Stimulated activated CD8-positive, alpha-beta memory T cell treated with anti-CD3 and anti-CD28 coated beads, Interleukin-15, amount 100 ng/mL, for 48 hours (primary cell): ENCODE measurements around the gene VPS13D.

ENCODE experiments used
- DNase-seq, 2 donors: peaks; one replicate each; pipeline ENCODE4 v3.0.0-alpha.2; 2020; ENCODE audit warnings: low read depth in 2 of 2

Gene VPS13D

DNA sequence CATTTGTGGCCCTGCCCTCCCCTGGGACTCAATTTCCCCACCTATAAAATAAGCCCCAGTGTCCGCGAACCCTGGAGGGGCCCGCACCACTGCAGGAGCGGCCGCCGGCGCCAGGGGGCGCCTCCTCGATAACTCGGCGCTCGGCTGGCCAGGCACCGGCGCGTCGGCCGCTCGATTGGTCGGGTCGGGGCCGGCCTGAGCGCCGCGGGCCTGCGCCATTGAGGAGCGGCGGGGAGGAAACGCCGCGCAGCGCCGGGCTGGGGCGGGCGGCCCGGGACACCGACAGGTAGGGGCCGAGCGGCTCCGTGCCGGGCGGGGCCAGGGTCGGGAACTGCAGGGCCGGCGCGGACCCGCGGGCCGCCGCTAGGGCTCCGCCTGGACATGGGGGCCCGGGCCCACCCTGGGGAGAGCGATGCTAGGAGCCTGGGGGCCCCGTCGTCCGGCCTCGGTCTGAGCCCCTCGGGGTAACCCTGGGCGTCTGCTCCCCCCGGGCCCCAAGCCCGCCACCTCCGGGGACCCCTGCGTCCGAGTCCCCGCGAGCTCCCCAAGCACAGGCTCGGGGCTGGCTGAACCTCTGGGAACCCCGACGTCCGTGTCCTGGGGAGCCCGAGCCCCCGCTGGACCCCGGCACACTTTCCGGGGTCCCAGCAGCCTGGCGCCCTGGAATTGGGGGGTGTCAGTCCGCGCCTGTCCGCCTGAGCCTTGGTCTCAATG lies at the start of gene VPS13D:
Gene VPS13D (plus strand): TSS at position 196 of the 714 bp plus-strand sequence. CDS start 4,237 bp downstream, outside the sequence.
- peak; percentile 73 to 76 for DNase-seq

- no peak for DNase-seq
Observed at GRCh38 chr1:12180315-12180714, 49.5 kb upstream of the VPS13D start.

GRCh38 chr1:12180903-12181302 lies 48.9 kb upstream of the VPS13D start:
- DNase-seq, result no peak

DNA sequence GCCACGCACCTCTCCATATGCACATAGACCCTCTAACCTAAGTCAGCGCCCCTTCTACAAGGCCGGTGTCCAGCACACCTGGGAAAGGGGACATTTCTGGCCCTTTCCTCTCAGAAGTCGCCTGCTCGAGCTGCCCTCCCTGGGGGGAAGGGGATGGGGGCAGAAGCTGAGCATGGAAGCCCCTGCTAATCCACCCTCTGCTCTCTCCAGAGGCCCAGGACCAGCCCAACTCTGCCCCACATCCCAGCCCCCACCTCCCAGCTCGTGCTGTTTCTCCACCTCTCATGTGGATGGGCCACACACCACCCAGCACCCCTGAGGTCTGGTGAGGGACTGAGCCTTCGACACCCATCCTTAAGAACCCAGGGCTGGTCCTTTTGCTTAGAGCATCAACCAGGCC lies 48.3 kb upstream of the VPS13D start:
- no peak for DNase-seq

- no peak for DNase-seq
Observed at GRCh38 chr1:12182410-12182984, 47.3 kb upstream of the VPS13D start.

DNA sequence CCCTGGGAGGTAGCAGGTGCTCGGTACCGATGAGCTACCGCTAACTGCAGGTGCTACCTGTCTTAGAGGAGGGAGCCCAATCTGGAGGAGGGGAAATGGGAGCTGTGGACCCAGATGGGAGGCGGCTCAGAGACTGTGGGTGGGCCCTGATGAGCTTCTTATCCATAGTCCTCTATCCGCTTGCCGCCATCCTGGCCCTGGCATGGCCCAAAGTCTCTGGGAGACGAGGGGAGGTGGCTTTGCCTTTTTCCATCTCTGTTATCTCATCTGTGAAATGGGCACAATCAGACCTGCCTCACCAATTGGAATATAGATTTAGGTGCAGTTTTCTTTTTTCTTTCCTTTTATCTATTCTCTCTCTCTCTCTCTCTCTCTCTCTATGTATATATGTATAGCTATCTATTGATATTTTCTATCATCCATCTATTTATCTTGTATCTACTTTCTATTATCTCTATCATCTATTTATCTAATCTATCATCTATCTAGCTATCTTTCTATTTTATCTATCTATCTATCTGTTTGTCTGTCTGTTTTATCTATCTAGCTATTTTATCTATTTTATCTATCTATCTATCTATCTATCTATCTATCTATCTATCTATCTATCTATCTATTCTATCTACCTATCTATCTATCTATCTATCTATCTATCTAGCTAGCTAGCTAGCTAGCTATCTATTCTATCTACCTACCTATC lies 46.6 kb upstream of the VPS13D start:
- DNase-seq, result no peak

DNA sequence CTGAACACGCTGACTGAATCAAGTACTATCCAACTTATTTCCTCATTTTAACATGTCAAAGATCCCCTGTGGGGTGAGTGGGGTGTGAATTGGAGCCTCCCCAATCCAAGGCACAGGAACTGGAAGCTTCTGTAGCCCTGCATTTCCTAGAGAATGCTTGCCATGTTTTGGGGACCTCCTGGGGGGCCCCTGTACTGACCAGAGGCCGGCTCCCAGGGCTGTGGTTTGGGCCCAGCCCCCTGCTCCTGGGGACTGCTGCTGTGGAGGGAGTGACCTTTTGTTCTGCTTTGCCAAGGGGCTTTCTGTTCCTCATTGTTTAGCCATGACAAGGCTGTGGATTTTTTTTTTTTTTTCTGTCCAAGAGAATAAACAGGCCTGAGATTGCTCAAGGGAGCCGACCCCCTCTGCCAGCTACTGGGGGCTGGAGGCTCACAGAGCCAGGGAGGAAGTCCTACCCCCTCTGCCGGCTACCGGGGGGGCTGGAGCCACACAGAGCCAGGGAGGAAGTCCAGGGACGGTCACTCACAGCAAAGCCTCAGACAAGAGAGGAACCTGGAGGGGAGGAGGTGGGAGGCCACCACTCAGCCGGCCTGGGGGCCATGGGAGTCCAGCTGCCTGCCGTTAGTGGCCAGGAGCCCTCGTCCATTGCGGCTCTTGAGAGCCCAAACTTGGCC lies 45.7 kb upstream of the VPS13D start:
- no peak for DNase-seq

GRCh38 chr1:12185036-12185917 lies 44.6 kb upstream of the VPS13D start:
- DNase-seq, result no peak

DNA sequence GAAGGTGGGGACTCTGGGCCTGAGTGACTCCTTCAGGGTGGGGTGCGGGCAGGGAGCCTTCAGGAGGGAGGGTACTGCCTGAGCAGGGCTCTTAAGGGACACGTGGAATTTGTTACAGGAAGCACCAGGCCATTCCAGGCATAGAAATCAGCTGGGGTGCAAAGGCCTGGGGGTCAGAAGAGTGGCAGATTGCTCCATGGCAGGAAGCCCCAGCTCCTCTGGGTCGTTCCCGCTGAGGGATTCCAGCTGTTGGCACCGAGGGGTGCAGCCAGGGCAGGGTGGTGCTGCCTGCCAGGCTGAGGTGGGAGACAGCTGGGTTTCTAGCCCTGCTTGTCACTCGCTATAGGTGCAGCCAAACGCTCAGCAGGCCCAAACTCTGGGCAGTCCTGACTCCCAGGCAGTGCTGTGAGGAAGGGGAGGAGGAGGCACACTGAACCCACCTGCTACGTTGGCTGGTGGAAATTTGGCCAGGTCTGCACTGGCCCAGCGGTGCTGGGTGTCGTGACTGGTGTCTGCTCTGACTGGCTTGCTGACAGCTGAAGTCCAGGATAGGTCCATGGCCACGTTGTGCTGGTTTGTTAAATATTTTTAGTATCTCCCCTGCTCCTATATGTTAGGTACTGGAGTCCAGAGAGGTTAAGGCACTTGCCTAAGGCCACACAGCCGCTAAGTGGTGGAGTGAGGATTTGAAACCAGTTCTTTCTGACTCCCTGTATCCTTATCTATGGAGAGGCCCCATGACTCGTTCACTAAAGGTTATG lies 43.7 kb upstream of the VPS13D start:
- no peak for DNase-seq

DNA sequence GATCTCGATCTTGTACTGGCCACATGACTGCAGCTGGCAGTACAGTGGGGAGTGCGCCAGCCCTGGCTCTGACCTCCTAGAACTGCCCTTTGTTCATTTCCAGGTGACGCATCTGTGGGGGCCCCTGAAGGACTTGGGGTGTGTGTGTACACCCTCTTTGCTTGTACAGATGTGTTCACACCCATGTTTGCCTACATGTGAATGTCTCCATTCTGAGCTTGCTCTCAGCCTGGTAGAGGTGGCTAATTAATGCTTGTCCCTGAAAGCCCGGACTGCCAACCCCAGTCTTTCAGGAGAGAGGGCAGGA lies 43.2 kb upstream of the VPS13D start:
- no peak for DNase-seq

DNA sequence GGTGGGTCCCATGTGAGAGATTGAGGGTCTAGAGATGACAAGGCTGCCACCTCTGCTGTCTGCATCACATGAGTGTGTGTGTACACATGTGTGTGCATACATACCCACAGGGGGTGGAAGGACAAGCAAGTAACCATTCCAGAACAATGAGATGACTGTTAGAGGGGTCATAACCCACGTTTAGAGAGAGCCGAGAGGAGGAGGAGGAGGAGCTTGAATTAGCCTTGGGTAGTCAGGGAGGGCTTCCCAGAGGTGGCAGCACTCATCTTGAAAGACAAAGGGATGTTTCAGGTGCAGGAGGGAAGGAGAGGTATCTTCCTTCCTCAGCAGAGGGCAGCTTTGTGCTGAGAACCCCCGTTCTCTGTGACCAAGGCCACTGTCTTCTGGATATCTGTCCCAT lies 41.7 kb upstream of the VPS13D start:
- no peak for DNase-seq

GRCh38 chr1:12188657-12189327 lies 41.0 kb upstream of the VPS13D start:
- no peak for DNase-seq

GRCh38 chr1:12189328-12189682 lies 40.5 kb upstream of the VPS13D start:
- DNase-seq, result no peak

GRCh38 chr1:12191242-12192032 lies 38.4 kb upstream of the VPS13D start:
- no peak for DNase-seq

DNA sequence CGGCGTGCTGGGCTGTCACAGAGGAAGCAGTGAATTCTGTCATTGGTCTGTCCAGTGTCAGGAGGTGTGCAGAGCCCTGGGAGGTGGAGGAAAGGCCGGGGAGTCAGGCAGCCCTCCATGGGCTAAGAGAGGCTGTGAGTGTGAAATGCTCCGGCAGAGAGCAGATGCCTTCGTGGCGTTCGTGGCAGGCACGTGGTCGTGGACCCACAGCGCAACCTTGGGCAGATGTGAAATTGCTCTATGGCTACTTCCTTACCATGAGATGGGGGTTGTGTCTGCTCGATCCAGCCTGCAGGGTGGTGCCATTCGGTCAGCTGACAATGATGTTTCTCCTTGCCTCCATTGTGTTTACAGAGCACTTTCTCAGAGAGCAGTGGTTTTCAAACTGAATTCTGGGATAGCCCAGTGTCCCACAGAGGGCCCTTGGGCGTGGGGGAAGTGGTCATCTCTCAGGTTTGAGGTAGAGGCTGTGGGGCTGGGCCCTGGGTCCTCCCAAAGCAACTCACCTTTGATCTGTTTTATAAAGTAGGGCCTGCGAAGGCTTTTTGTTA lies 35.1 kb upstream of the VPS13D start:
- no peak for DNase-seq

DNA sequence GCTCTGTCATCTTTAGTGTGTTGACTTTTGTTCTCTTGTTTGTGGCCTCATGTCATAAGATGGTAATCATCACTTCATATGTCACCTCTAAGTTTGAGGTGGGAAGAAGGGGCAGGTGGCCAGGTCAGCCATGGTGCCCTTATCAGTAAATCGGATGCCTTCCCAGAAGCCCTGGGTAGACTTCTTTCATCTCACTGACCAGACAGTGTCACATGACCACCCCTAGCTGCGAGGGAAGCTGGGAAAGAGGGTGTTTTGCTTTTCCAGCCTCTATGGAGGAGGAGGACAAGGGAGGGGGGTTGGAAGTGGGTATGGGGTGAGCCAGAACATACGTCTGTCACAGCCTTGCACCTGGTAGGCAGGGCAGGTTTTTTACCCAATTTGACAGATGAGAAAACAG lies 34.4 kb upstream of the VPS13D start:
- DNase-seq, result no peak

- no peak for DNase-seq
Observed at GRCh38 chr1:12196641-12197482, 33.0 kb upstream of the VPS13D start.

DNA sequence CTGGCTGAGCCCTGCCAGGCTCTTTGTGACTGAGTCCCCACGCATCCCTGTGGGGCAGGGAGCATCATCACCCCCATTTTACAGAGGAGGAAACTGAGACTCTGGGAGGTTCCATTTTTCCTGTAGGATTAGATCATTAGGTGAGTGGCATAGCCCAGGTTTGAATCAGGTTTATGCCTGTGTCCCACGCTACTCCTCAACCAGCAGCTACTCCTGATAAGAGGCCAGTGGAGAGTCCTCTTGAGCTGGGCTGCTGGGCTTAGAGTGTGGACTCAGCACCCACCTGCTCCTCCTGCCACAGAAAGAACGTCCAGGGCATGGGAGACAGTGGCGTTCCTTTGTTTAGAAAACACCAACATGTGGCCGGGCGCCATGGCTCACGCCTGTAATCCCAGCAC lies 32.3 kb upstream of the VPS13D start:
- no peak for DNase-seq
